Measurements from ENCODE around the gene AHNAK2.

Gene AHNAK2

DNA sequence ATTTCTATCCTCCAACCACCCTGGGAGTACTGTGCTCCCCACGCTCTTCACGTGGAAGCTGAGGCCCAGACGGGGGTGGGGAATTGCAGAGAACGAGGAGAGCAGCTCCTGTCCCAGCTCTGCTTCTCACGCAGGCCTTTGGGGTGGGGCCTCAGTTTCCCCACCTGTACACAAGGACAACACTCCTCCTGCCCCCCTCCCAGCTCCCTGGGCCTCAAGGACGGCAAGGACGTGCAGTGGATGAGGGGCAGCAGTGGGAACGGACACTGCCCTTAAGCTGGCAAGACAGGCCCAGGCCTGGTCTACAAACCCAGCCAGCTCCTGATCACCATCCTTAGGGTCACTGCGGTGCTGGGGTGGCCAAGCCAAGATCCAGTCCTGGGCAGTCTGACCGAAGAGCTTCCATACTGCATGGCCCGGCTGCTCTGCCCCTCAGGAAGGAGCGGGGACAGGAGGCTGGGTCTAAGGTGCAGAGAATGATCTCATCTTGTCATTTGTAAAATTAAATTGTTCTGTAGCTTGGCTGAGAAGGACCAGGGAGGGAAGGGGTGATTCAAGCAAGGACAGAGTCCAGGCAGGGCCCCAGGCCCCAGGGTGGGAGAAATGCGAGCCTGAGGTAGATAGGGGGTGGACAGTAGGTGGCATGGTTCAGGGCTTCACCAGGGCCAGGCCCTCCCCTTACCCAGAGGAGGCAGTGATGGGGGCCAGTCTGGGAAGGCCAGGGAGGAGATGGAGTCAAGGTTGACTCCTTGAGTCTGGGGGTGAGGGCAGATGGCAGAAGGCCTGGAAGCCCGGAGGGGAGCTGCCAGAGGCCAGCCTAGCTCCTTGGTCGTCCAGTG, 6.1 kb upstream of the AHNAK2 start:
- no peak for DNase-seq

DNA sequence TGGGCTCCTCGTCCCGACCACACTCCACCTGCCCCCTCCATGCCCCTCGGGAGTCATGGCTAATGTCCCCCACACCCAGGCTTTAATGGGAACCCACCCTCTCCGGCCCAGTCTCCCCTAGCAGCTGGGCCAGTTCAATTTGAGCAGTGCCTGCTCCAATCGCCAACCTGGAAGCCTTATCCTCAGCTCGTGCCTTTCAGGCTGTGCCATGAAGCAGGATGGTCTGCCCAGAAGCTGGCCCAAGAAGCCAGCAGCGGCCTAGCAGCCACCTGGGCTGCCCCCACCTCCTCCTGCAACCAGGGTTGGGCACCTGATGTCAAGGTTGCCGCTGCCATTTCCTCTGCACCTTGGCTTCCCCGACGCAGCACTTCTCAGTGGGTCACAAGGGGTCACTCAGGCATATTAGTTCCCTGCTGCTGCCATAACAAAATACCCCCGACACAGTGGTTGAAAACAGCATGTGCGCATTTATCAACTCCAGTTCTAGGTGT, 5.1 kb upstream of the AHNAK2 start:
- DNase-seq: no peak

DNA sequence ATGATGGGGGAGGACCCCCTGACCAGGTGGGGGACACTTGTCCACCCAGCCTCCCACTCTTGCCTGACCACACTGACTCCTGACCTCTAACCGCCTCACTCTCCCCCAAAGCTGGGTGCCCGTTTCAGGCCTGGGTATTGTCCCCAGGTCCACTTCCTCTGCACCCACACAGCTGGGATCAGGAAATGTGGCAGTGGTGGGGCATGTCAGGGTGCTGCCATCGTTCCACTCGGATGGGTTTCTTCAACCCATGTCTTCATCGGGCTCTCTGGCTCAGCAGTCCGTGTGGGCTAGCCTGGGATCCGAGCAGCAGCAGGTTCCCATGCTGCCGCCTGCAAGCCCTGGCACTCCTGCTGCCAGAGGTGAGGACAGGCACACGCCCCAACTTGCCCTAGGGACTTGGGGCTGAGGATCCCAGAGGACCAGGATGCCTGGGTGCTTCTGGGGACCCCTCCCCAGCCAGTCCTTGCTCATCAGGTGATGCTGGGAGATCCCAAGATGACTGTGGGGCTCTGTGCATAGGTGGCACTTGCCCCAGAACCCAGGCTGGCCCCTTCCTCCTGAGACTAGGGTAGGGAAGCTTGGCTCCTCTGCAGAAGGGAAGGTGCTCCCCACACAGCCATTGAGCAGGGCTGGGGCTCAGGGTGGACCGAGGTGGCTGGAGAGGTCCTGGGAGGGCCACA, 4.5 kb upstream of the AHNAK2 start:
- no peak for DNase-seq

DNA sequence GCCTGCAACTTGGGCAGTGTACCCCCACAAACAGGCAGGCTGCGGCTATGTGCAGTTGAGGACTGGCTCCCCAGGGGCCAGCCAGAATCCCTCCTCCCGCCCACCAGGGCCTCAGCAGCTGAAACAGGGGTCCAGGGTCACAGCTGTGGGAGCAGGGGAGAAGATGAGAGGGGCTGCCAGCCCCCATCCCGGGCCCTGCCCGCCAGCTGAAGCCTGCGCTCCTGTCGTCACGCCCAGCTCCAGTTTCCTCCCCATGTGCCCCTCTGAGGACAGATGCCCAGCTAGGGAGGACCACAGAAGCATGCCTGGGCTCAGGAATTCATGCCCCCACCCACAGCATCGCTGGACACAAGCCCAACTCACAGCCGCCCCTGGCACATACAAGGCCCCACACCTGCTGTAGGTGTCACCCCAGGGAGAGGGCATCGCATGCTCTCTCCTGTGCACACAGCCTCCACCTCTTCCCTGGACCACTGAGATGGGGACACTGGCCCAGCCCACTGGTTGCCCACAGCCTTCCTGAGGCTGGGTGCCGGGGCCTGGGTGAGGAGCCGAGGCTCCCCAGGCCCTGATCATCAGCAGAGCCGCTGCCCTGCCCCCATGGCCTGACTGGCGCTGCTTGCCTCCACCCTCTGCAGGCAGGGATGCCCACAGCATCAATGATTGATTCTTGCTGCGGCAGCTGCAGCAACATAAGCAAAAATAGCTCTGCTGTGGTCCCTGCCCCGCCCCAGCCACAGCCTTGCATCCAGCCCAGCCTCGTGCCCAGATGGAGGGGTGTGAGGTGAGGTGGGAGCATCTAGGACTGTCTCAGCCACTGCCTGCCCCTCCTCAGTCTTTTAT, 3.7 kb upstream of the AHNAK2 start:
- no peak for DNase-seq

DNA sequence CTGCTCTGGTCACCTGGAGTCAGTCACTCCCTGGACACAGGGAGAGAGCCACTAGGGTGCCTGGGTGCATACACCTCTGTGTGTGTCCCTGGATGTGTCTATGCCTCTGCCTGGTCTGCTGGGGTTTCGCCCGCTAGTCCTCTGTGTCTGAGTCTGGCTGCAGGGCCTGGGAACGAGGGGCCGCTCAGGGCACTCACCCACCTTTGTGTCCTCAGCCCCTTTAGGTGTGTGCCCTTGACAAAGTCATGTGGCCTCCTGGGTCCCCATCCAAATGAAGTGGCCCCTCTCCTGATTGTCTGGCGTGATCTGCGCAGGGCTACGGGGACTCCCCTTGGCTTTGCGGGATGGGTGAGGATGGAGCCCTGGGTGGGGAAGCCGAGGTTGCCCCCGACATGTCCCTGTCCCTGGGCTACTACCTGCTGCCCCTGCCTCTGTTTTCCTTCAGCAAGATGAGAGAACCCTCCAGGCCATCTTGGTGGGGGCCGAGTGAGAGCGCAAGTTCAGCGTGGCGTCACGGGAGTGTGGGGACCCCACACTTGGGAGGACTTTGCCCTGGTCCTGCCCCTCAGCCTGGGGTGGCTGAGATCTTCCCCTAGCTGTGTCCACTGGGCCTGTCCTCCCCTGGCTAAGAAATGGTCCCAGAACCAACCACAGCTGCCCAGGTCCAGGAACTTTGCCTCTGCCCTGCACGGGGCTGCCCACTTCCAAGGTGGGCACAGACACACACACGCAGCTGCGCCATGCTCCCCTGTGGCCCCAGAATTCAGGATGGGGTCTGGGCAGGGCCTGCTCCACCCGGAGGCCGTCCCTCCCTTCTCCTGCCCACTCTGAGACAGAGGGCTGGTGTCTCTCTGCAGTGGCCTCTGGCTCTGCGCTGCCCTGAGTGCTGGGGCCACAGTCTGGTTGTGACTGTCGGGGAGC, 2.7 kb upstream of the AHNAK2 start:
- no peak for DNase-seq

DNA sequence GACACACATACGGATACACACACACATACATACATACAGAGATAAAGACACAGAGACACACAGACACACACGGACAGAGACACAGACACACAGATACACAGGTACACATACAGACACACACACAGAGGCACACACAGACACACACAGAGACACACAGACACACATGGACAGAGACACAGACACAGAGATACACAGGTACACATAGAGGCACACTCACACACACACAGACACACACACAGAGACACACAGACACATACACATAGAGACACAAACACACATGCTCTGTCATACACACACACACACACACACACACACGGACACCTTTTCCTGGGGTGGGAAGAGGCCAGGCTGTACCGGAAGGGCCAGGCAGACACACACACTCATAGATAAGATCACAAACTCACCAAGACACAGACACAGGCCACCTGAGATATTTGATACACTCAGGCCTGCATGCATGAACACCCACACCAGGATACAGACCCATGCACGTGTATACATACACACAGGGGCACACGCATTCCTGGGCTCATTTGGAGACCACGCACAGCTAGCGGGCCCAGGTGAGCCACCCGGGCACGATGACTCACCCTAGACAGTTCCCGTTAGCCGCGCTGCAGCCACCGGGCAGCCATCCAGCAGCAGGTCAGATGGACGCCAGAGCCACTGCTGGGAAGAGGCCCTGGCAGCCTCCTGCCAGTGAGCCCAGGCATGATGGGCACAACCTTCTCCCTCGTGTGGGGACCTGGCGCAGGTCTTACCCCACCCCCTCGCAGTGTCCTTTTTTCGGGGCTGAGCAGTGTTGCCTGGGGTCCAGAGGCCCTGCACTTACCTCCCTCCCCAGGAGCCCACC, 1.8 kb upstream of the AHNAK2 start:
- no peak for DNase-seq

DNA sequence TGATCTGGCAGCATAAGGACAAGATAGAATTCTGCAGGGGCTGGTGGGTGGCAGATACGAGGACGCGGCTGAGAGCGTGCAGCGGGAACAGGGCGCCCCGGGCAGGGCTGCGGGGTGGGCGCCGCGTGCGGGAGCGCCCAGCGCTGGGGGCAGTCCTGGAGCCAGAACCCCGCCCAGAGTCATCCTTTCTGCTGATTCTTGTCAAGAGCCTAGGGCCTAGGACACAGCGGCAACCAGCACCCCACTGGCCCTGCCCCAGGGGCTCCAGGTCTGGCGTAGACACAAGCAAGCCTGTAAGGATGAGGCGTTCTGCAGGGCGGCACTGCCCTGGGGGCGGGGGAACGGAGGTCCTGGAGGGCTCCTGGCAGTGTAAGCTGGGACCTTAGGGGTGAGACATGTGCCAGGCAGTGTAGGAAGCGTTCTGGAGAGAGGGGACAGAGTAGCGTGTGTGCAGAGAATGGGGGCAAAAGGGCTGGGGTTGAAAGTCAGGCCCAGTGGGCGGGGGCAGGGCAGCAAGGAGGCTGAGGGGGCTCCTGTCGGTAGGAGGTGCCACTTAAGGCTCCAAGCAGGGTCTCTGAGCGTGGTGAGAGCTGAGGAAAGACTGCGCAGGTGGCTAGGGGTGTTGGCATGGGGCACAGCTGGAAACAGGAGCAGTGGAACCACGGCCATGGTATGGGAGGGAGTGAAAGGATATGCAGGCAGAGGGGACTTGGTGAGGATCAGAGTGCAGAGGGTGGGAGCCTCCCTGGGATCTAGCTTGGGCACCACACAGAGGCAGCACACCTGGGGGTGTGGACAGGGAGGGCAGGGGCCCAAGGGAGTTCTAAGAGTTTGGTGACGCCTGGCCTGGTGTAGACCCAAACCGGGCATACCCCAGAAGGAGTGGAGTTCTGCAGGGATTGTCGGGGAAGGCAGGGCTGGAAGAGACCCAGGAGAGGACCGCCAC, 845 bp upstream of the AHNAK2 start:
- DNase-seq: no peak

DNA sequence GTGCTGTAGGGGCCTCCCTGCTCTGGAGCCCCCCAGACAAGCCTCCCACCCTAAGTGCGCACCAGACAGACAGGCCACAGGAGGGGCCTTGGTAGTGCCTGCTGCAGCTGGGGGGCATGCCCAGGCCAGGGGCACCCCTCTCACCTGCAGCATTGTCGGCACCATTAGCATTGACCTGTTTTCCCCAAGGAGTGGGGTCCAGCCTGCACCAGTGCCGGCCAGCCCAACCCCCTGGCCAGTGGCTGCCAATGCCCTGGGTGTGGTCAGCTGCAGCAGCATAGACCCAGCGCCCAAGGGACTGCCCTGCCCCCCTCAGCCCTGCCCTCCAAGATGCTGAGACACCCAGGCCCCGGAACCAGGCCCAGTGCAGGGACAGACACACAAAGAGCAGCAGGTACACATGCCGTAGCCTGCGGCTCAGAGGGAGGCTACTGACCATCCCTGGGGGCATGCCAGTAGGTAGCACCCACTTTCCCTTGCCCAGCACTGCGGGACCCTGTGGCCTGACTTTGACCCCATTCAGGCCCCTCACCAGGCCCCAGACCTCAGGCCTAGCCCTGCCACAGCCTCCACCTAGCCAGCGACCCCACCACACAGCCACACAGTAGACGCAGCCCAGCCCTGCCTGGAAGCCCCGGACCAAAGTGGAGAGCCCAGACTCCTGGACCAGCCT, 1.0 kb downstream of the AHNAK2 start:
- no peak for DNase-seq

DNA sequence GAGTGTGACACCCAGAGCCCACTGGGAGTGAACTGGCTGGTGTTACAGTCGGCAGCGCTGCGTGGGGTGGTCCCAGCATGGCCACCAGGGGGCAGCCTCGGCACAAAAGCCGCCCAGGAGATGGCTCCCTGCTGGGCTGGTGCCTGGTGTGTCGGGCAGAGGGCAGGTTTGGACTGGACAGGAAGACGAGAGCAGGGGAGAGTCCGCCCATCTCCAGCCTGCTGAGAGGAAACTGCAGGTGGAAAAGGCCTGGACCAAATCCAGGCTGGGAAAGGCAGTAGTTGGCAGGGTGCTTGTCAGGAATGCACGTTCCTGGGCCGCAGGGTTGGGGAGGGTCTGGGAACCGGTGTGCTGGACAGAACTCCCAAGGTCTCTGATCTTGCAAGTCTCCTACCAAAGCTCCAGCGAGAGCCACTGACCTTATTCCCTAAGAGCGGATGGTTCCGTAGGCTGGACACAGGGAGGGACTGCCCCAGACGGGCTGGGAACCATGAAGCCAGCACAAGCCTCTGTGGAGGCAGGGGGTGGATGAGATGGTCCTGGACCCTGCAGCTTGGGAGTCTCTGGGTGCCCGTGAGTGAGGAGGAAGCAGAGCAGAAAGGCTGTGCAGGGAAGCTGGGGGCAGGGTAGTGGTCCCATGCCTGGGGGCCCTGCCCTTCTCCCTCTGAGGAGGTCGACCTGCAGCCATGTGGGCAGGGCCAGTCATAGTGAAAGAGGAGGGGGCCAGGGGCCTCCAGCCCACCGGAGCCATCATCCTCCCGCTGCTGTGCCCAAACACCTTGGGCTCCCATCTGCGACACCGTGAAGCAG, 1.8 kb downstream of the AHNAK2 start:
- DNase-seq: peak; percentile 81

DNA sequence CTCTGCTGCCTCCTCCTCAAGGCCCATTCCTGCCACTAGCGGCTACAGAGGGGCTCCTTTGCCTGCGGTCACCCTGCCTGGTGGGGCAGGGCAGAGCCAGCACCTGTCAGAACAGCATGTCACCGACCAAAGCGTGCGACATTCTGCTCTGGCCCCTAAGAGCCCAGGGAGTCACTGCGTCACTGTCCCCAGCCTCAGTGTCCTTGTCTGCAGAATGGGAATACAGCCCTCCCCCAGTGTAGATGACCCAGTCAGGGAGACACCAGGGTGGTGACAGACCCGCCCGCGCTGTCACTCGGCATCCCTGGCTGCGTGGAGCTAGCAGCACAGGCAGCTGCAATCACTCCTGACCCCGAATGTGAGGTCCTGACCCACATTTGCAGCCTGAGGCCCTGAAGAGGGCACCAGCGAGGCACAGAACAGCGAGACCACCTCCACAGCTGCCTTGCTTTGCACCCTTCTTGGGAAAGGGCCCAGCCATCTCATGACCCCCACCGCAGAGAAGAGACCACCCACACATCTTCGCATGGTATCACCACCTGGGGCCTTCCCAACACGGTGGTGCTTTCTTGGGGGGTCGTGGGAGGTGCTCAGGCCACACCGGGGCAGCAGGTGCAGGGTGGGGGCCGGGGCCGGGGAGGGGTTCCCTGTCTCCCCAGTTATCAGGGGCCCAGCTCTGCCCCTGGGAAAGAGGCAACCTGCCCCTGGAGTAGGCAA, 2.5 kb downstream of the AHNAK2 start:
- no peak for DNase-seq

DNA sequence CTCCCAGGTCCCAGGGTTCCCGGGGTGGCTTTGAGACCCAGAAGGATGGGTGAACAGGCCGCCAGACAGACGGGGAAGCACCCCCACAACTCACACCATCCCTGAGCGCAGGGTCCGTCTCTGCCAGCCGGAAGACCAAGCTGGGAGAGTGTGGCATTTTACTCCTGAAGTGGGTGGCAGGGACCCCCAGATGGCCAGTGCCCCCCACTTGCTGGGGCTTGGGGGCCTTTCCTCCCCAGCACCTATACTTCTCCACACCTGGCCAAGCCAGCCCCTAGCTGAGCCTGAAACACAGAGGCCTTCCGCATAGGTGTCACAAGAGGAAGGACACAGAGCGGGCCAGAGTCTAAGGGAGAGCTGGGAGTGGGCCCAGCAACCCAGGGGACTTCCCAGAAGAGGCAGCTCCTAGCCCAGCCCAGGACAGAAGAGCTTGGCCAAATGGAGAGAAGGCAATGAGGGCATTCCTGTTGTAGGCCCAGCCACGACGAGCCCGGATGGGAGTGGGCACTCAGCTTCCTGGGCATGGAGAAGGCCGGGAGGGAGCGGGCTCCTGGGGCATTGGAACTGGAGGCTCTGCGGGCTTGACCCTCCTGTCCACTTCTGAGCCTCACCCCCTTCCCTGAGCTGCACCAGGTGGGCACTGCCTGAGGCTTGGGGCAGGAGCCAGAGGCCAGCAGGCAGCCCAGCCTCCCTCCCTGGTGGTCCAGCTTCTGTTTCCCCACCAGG, 3.3 kb downstream of the AHNAK2 start:
- no peak for DNase-seq

DNA sequence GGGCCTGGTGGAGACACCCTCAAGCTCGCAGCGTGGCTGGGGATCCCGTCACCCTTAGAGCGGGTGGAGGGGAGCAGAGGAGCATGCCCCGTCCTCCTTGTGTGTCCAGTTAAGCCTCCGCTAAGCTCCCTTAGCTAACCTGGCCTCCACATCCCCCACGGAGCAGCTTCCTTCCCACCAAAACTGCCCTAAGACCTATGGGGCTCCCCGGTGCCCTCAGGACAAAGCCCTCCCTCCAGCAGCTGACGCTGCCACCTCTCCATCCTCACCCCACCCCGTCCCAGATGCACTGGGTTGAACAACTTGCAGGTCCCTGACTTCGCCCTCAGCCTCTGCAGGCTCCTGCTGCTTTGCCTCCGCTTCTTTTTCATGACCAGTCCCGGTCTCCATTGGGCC, 4.0 kb downstream of the AHNAK2 start:
- DNase-seq: no peak

DNA sequence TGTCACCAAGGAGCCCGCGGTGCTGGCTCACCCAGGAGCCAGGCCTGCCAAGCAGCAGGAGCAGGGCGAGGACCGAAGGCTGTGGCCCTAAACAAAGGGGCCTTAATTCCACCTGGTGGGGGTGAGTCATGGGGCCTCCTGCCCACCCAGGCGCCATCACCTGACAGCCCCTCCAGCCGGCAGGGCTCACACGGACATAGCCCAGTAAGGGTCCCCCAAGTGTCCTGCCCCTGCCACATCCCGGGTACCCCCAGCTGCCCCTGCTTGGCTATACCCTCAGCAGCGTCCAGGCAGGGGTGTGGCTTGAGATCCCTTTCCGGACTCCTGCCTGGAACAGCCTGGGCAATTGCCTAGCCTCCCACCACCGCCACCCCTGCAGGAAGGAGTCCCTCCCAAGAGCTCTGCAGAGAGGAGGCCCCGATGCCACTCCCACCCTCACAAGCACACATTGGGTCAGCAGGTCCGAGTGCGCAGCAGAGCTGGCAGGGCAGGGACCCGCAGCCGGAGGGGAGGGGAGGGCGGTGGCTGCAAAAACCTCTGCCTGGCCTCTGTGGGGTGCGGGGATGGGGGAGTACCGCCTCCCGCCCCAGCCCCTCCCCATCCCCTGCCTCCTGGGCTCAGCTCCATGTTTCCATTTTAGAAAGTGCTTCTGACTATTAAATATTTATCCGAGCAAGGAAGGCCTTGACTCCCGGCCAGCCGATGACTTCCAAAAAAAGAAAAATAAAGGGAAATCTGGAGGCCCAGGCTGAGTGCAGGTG, 4.6 kb downstream of the AHNAK2 start:
- no peak for DNase-seq

DNA sequence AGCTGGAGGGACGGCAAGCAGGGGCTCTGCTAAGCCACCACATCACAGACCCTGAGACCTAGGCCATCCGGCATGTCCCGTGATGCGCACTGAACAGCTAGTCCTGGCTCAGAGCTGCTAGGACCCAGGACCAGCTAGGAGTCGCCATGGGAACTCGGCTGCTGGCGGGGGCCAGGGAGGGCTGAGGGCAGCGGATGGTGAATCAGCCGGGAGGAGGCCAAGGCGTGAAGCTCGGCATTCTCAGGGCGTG, 5.1 kb downstream of the AHNAK2 start:
- no peak for DNase-seq

DNA sequence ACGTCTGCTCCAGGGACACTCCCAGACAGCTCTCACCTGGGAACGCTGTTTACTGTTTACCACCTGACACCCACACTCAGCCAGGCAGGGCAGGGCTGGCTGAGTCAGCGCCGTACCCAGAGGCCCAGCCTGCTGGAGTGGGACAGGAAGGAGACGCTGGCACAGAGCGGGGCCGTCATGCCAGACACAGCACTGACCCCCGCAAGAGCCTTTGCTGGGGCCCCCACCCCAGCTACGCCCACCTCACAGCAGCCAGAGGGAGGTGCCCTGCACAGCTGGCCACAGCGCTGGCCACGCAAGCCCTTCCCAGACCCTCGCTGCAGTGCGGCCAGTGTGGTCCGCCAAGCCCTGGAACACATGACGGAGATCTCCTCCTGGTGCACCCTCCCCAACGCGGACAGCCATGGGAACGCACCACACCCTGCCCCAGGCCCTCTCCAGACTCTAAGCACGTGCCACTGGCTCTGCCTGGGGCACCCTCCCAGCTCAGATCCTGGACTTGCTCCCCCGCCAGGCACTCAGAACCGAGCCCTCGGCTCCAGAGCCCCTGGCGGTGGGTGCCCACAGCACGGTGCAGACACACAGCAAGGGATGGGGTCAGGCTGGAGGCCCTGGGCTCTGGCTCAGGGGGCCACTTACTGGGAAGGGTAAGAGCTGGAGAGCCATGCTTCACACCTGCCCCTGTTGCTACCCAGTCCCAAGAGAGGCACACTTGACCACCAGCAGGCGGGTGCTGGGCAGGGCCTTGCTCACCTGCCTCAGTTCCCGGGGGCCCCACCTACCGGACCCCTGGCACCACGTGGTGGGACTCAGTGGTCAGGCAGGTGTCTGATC, 5.7 kb downstream of the AHNAK2 start:
- no peak for DNase-seq
